Stimulated activated CD8-positive, alpha-beta memory T cell treated with anti-CD3 and anti-CD28 coated beads, Interleukin-15, amount 100 ng/mL, for 4 hours (primary cell): ENCODE data around the gene PRXL2B.

Experiments used
- DNase-seq, 2 donors: peaks; one replicate each; pipeline ENCODE4 v3.0.0-alpha.2; 2020; ENCODE audit warnings: low read depth in 2 of 2

Gene PRXL2B

GRCh38 chr1:2597441-2598328 lies 11.1 kb downstream of the PRXL2B start:
- DNase-seq = no peak

GRCh38 chr1:2598329-2598931 lies 11.9 kb downstream of the PRXL2B start:
- DNase-seq = no peak

DNA sequence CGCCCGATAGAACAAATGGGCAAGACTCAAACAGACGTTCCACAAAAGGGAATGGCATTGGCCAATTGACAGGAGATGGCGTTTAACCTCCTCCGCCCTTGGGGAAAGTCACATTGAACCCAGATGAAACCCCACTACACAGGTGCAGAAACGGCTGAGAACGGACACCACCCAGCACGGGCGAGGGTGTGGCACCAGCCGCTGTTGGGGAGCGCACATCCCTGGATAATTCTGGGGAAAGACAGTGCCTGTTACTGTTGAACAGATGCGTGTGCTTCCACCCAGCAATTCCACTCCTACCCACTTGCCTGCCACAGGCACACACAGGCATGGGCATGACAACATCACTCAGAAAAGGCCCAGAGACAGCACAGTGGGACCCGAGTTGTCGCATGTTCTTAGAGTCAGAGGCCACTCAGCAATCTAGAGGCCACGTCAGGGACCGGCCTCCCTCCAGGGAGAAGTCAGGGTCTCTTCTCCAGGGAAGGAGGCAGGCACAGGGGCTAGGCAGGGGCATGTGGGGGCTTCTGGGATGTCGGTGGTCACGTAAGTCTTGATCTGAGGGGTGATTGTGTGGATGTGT lies 15.2 kb downstream of the PRXL2B start:
- DNase-seq = no peak

DNA sequence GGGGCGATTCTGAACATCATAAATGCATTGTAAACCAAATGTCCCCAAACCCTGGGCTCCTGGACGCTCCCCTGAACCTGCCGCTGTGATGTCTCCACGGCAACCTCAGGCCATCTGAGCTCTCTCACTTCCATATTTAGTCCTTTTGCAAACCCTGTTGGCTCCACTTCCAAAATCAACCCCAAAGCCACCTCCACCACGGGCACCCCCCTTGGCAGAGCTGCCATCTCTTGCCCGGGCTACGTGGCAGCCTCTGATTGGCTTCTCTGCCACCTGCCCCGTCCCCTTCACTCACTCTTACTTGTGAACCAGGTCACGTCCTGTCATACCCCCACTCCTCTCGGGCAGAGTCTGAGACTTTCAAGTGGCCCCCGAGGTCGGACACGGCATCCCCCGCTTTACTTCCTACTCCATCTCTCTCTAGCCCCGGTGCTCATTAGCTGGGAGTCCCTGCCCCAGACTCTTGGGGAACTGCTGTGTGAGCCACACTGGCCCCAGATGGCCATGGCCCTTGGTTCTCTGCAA lies 15.8 kb downstream of the PRXL2B start:
- no peak for DNase-seq

DNA sequence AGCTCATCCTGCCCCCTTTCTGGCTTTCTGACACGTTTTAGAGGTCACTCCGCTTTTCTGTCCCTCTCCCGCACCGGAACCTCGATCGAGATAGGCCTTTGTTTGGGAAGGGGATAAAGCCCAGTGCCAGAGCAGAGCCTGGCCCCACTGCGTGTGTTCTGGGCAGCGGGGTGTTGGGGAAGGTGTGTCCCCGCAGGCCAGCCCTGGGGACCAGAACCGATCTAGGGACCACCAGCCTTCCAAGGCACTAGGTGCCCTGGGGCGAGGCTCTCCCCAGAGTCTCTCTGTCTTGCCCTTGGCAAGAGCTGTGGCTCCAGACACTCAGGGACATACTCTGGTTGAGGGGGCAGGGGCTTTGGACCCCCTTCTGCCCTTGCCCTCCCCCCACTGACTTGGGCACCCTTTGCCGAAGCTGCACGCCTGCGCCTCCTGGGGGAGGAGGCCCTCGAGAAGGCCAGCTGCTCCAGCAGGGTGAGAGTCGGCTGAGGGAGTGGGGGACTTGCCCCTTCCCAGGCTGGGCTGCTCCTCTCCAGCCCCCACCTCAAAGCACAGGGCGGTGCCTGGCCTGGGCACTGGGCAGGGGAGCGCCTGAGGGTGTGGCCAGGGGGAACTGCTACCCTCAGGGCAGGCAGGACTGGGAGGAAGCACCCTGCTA lies 16.4 kb downstream of the PRXL2B start:
- DNase-seq = no peak

- DNase-seq = no peak
Measured at GRCh38 chr1:2603521-2604155, 17.1 kb downstream of the PRXL2B start.

DNA sequence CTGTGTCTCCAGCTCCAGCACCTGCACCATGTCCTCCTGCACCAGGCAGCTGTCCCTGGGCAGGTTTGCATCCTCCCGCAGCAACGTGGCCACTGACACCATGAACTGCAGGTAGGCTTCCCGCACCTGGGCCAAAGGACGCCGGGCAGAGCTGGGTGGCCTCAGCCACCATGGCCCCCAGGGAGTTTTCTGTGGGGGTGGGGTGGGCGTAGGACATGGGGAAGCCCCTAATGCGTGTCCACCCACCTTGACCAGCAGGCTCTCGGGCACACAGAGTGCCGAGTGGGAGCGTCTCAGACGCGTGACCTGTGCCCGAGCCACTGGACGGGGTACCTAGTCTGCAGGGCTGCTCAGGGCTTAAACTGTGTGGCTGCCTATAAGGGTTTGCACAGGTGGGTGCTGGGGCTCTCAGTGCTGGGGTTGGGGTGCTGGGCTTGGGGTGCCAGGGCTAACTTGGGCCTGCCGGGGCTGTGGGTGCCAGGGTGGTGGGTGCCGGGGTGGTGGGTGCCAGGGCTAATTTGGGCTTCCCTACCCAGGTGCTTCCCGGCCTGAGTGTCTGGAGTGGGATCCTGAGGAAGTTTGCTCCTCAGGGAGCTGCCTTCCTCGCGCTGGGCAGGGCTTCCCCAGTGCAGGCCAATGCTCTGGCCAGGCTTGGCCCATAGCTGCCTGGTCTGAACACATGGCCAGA lies 17.7 kb downstream of the PRXL2B start:
- no peak for DNase-seq

GRCh38 chr1:2604844-2605508 lies 18.4 kb downstream of the PRXL2B start:
- no peak for DNase-seq

DNA sequence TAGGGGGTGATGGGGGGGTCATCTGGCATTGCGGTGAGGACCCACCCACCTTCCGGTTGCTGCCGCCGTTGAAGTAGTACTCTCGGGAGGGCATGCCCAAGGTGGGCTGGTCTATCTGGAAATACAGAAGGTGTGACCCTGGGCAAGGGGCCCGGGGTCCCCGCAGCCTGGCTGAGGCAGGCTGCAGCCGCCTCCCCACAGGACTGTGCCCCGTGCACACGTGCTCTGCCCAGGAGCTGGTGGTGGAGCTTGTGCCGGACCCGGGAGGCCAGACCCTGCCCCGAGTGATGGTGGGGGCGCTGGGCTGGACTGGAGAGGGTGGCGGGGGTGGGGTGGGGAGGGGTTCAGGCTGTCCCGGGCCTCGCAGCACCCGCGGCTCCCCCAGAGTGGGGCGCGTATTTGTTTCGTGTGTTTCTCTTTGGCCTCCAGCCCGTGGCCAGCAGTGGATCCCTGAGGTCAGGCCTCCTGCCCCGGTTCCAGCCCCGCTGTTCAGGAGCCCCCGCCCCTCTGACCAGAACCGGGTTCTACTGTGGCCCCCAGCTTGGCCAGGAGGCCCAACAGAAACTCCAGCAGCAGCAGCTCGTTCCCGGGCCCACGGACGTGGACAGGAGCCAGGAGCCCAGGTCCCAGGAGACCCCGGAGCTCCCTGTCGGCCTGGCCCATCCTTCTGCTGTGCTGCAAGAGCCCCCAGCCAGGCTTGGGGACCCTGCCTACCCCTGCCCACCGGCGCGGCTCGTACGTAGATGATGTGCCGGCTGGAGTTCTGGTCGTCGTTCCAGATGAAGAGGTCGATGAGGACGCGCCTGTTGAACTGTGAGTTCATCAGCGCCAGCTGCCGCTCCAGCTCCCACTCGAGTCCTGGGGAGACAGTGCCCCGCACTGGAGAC lies 19.2 kb downstream of the PRXL2B start:
- no peak for DNase-seq

GRCh38 chr1:2606396-2606880 lies 19.9 kb downstream of the PRXL2B start:
- no peak for DNase-seq

- no peak for DNase-seq
Measured at GRCh38 chr1:2606881-2607621, 20.5 kb downstream of the PRXL2B start.

- DNase-seq = no peak
Measured at GRCh38 chr1:2607641-2608091, 21.1 kb downstream of the PRXL2B start.

DNA sequence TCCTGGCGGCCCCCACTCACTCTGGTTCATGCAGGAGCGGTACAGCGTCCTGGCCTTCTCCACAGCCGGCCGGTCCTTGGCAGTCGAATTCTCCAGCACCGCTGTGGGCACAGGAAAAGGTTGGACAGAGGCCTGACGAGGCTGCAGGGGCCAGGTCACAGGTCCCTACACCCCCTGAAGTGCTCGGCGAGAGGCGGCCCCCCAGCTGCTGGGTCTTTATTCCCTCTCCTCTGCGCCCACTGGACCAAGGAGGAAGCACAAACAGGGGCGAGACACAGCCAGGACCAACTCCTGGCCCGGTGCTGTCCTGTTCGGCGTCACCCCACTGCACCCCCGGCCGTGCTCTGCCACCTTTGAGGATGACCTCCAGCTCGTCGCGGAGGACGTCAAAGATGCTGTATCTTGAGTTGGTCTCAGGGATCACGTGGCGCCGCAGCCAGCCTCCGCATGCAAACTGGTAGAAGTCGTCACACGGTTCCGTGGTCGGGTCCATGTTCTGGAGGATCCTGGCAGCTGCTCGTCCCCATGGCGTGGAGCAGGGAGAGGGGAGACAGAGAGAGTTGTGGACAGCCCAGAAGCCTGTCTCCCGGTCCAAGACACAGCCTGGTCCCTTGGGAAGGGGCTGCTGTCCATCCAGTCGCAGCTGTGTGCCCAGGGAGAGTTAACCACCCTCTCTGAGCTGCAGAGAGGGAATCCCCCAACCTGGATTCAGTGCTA lies 22.9 kb downstream of the PRXL2B start:
- no peak for DNase-seq

DNA sequence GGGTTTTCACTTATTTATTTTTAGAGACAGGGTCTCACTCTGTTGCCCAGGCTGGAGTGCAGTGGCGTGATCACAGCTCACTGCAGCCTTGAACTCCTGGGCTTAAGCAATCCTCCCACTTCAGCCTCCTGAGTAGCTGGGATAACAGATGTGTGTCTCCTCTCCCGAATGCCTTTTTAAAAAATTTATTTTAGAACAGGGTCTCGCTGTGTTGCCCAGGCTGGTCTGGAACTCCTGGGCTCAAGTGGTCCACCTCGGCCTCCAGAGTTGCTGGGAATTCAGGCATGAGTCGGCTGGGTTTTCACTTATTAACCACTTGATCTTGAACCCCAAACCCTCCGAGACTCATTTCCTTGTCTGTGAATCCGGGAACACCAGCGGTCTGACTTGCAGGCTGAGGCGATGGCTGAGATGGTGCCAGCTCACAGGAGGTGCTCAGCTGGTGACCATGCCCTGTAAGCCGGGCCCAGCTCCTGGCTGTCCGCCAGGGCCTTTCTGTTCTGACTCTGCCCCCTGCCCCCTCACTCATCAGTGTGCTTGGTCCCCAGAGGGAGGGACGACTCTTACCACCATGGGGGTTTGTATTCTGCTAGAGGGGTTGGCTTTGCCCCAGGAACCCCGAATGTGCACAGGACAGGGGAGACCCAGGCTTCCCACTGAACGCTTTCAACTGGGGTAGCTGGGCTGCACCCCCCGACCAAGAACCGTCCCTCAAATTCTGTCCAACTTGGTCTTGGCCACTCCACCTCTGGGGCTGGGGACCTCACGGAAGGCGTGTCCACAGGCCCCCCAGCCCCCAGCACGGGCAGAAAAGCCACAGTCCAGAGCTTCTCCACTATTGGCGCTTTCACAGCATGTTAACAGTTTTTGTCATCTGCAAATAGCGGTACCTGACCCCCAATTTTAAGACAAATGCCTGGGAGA lies 23.7 kb downstream of the PRXL2B start:
- no peak for DNase-seq

GRCh38 chr1:2611031-2611501 lies 24.5 kb downstream of the PRXL2B start:
- no peak for DNase-seq

- DNase-seq = no peak
Measured at GRCh38 chr1:2611621-2612437, 25.3 kb downstream of the PRXL2B start.
